Cardiac septum (tissue), 1 donor: ENCODE data around the gene LYRM4. TPM values are rescaled to one million over a fixed set of nuclear protein-coding genes. Genes with fewer than 3 reads are reported as not detected.

Source experiments
- DNase-seq: peaks from one replicate; pipeline ENCODE4 v3.0.0-alpha.2; 2020; ENCODE audit warnings: low spot score
- intact Hi-C: fragments of 100-400 bp; cut with DNase I; formaldehyde crosslinking; loops from one replicate; pipeline ENCODE4 v1.14.0; 2022
- total RNA-seq: library from RNA; stranded (reverse); fragmentation: NEBNext Ultra II Directional; extraction: Animal tissue kit (Norgen Biotek cat#: 25700); gene quantifications from one replicate; pipeline ENCODE4 v1.2.1, GENCODE V29; 2021
- donor health status: DM: no; HTN: no; CAD: no.

LYRM4 gene
- total RNA-seq, 1 donor from 2014 or later: 21.1 TPM

DNA sequence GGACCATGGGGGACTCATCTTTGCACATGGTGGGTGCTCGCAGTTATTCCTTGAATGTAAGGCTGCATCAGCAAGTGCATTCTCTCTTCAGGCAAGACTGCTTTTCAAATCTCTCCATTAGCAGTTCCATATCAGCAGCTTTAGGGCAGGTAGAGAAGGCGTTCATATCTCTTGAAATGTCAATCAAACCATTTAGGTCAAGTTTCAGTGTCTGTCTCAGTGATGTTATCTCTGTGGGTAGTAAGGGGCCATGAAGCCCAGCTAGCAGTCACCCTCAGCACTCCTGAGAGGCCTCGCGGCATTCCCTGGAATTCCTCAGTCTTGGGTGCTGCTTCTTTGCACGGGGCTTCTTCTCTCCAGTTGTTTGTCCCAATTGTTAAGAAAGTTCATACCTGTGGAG is 24.8 kb upstream of the LYRM4 start:
- no peak for DNase-seq
- intact Hi-C loops: no loop called here

DNA sequence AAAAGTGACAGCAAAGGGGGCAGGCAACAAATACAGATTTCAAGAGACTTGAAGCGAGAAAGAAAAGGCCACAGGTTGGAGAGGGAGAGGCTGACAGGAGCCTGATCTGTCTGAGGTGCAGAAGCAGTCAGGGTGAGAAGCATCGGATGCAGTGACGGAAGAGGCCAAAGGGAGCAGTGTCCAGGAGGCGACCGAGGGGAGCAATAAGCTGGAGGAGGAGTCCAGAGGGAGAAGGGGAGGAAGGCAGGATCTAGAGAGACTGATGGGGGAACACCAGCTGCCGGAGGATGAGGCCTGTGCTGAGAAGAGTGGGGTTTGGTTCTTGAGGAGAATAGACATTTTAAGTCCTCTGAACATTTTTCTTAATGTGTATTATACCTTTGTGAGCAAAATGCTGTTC is 24.3 kb upstream of the LYRM4 start:
- intact Hi-C loops: no loop called here
- no peak for DNase-seq

DNA sequence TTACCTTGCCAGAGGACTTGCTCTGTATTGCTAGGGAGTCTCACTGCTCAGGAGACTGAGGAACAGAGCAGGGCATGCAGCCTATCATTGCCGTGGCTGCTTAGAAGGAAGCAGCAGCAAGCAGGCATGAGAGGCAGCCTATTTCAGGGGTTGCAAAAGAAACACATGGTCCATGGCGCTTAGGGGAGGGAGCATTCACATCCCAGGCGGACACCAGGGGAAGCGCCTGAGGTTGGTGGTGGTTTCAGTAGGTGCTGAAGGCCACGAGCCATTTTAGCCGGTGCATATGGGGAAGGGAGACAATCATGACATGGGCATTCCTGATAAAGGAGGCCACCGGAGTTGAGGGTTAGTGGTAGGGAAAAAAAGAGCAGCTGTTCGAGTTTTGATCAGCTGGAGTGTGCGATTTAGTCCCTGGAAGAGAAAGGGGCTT is 21.5 kb upstream of the LYRM4 start:
- intact Hi-C loops: no loop called here

DNA sequence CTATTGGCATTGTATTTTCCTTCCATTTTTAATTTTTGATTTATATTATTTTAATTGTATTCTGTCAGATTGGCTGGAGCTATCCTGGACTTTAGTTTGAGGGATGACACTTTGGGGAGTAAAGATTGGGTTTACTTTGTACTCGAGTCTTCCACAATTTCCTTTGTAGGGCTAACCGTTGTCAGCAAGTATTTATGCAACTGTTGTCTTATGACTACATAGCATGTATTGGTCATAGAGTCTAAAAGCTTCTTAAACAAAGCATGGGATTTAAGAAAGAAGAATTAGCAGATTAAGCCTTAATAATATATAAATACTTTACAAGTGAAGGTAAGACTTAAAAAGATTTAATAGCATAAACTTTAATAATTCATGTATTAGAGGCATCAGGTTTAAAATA is 20.2 kb upstream of the LYRM4 start:
- intact Hi-C loops: no loop called here

More for the DNA sequence above, 21.5 kb upstream of the LYRM4 start:
- no peak for DNase-seq

DNA sequence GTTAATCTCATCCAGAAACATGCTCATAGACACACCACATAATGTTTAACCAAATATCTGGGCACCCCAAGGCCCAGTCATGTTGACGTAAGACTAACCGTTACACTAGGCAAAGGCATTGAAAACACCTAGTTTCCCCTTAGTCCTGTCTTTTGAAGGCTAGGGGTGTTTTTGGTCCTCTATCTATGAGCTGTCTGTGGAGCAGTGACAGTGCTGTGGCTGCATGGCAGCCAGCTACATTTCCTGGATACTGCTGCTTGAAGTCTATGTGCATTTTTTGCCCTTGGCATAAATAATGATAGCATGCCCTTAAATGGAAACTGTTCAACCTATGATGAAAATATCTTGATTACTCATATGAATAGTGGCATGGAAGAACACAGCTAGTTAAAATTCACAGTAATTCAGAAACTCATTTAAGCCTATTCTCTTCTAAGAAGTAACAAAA is 19.2 kb upstream of the LYRM4 start:
- intact Hi-C loops: no loop called here
- DNase-seq: no peak

More for the DNA sequence above, 20.2 kb upstream of the LYRM4 start:
- DNase-seq: no peak

DNA sequence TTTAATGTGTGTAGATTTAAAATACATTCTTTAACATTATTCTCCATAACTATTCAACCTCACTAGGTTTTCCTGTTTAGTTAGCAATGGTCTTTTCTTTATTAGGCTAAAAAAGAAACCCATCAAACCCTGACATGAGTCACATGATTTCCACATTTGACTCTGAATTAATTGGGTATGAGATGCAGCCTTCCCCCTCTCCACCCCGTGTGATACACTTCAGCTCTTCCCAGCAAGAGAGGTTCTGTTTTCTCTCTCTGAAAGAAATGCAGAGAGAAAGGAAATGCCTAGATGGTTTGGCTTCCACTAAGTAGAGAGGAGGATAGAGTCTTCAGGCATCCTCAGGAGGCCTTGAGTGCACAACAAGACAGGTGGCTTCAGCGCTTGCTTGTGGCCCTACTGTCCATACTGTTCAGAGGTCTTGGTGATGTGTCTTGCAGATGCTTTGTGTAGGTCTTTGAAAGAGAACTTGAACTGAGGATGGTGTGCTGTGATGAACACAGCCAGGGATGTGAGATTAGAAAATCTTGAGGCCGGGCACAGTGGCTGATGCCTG is 17.9 kb upstream of the LYRM4 start:
- no peak for DNase-seq
- intact Hi-C loops: no loop called here

DNA sequence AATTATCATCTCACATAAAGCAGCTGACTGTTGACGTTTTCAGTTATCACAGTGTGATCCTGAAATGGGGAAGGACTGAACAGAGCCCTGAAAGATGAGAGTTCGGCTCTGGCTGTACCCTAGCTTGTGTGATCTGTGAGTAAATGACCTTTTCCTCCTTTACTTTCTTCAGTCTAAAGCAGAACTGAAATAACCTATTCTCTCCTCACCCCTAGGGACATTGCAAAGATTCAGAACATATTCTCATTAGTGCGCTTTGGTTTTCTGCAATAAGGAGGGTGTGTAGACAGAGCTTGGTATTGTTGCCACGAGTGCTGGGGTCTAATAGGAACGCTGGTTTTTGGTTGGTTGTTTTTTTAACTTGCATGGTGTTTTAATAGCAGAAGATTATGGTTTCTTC is 17.3 kb upstream of the LYRM4 start:
- intact Hi-C loops: no loop called here
- no peak for DNase-seq

DNA sequence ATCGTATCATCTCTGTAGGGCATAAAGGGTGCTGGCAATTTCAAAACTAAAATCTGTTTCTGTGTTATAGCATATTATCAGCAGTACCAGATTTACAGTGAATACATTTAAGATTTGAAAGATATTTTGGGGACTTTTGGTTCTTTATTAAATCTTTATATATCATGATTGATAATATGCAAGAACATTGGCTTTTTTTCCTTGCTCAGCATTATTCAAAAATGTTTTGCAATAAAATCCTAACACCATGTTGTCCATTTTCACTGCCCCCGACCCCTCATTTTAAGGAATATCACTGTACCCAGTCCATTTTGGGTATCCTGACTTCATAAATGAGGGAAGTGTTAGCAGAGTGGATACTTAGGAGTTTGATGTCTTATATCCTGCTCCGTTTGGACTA is 16.8 kb upstream of the LYRM4 start:
- no peak for DNase-seq
- intact Hi-C loops: no loop called here

DNA sequence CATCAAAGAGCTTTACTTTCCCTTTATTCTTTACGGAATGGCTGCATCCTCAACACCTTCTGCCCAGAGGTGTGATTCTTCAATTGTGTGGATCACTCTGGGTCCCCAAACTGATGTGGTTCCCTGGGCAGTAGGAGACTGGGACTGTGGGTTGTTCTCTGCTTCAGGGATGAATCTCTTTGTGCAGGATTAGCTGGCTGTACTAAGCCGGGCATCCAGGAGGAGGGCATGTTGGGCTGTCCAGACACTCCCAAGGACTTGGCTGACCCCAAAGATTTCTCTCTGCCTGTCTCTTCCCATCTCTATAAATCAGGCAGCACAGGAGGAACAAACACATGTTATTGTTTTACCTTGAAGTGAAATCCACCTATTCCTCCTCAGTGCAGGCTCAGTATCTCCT is 15.8 kb upstream of the LYRM4 start:
- no peak for DNase-seq
- intact Hi-C loops: no loop called here

DNA sequence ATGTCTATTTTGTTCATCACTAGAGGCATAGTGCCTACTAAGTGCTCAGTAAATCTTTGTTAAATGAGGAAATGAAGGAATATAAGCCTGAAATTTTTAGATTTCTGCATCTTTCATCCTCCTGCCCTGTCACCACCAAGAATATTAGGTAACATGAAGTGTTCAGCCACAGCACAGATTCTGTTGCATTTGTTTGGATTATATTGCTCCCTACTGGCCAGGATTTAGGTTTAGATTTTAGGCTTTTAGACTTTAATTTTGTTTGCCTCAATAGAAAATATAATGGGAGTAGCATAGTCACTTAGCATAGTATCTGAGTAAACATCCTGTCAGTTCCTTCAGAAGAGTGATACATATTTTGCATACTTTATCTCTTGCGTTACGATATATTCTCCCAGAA is 14.7 kb upstream of the LYRM4 start:
- DNase-seq: no peak
- intact Hi-C loops: no loop called here

DNA sequence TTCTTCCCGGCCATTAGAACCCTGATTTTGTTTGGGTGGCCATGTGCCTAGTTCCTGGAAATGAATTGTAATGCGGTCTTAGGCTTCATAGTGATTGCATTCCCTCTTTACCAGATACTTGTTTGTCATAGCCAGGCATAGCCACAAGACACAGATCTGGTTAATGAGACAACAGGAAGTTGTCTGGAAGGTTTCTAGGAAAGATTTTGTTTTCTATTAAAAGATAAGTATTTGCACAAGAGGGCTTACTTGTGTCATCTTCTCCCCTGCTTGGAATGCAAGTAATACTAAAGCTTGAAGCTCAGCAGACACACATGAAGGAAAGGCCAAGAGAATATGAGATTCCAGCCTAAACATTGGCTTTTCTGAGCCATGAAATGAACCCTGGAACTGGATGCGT is 13.5 kb upstream of the LYRM4 start:
- no peak for DNase-seq
- intact Hi-C loops: no loop called here

DNA sequence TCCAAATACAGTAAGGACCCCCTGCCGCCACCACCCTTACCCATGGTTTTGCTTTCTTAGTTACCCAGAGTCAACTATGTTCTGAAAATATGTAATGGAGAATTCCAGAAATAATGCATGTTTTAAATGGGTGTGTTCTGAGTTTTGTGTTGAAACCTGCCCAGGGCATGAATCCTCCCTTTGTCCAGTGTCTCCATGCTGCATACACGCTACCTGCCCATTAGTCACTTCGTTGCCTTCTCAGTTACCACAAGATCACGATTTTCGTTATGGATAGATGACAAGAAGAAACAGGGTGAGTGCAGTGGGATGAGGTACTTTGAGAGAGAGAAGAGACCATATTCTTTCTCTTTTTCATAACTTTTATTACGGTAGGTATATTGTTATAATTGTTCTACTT is 11.2 kb upstream of the LYRM4 start:
- no peak for DNase-seq
- intact Hi-C loops: no loop called here

DNA sequence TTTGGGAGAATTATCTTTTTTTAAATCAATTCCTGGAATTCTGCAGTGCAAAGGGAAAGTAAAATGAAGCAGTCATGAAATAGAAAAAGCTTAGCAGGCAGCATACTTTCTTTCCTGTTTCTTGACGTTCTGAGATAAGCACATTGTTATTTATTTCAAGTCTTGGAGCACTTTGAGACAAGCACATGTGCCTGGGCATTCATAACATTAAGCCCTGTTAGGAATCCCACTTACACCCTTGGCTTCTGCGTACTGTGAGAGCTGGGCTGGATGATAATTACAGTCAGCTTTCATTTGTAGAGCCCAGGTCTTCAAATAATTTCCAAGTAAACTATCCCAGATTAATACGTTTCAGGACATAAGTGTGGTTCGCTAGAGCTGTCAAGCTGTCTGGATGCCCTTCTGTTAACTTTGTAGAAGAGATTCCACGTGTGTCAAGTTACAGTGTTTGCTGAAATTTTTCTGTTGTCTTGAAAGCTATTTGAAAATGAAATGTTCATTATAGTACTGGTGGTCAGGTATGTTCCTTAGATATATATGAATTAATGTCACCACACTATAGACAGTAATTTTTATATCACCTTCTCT is 9.4 kb upstream of the LYRM4 start:
- no peak for DNase-seq
- intact Hi-C loops: no loop called here

DNA sequence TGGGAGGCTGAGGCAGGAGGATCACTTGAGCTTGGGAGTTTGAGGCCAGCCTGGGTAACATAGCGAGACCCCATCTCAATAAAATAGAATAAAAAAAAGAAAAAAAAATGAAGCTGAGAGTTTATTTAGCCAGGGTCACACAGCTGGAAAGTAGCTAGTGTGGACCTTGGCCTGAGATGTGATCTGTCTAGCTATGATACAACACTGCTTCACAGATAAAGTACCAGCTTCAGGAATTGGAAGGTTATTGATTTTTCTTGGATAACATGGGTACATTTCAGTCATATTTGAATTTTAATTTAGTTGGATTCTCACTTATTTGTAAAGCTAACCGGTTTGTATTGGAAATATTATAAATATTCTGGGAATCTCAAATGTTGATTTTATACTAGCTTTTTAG is 5.7 kb upstream of the LYRM4 start:
- intact Hi-C loops: no loop called here
- no peak for DNase-seq

DNA sequence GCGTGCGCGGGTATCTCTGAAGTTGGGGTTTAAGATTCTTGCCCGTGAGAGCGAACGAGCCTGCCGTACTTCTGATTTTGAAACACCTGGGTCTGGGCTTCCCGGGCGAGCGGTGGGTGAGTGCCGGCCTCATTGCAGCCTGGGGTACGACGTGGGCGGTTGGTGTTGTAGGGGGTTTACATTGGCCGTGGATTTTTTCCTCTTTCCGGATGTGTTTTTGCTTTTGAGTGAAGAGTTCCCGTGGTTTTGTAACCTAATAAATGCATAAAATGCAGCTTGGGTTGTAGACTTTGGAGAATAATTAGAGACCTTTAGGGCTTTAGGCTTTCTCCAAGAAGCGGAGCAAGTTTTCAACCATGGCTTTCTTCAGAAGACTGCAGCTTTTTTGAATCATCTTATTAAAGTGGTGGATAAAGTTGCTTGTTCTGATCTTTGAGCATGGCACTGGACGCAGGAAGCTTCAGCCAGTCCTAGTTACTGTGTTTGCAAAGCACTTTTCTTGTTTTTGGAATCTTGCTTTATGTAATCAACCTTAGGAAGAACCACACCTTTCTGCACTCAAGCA is 877 bp upstream of the LYRM4 start:
- intact Hi-C loops: loop anchor here (2.0 kb wide), 1 partner anchor 47 kb away; no protein-coding TSS in a partner anchor

DNA sequence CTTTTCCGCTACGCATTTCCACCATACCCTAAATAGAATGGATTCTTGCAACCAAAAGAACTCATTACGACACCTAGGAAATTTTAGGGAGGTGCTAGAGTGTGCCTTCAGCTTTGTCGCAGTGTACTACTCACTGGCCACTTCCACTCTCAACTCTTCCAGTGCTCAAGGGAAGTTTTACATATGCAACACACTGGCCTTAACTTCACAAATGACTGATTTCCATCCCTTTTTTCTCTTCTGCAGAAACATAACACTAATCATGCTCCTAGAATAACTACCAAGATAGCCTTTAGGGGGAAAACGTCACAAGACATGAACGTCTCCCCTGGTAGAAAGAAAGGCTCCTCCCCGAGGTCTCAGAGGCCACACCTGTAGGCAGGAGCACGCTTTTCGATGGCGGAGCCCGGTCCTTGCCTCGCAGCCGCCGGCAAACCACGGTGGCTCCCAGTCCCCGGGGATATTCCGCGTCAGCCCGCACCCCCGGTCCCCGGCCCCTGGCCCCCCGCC is 584 bp downstream of the LYRM4 start:
- DNase-seq: no peak
- intact Hi-C loops: loop anchor here (2.0 kb wide), 1 partner anchor 45 kb away; no protein-coding TSS in a partner anchor

More for the DNA sequence above, 877 bp upstream of the LYRM4 start:
- no peak for DNase-seq

DNA sequence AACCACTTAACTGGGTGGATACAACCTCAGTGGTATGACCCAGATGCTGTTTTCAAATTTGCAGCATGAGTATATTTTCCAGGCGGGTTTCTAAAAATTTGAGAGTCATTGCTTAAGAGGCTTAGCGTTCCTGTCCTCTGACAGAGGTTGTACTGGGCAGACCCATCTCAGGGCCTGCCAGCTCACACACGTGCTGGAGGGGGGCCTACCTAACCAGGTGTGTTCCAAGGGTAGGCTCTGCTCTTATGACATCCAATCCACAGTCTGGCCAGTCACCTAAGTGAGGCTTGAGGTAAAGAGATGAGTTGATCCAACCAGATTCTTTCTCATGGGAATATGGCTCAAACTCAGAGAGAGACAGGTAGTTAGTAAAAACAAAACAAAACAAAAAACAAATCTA is 1.3 kb downstream of the LYRM4 start:
- intact Hi-C loops: no loop called here
- DNase-seq: no peak

DNA sequence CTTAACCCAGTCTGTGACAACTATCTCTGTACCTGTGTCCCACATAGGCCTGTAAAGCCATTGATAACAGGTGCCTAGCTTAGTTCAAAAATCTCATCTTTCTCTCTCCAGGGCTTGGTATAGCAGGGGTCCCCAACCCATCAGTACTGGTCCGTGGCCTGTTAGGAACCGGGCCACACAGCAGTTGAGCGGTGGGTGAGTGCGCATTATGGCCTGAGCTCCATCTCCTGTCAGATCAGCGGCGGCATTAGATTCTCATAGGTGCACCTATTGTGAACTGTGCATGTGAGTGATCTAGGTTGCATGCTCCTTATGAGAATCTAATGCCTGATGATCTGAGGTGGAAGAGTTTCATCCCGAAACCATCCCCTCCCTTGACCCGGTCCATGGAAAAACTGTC is 3.4 kb downstream of the LYRM4 start:
- no peak for DNase-seq
- intact Hi-C loops: no loop called here

DNA sequence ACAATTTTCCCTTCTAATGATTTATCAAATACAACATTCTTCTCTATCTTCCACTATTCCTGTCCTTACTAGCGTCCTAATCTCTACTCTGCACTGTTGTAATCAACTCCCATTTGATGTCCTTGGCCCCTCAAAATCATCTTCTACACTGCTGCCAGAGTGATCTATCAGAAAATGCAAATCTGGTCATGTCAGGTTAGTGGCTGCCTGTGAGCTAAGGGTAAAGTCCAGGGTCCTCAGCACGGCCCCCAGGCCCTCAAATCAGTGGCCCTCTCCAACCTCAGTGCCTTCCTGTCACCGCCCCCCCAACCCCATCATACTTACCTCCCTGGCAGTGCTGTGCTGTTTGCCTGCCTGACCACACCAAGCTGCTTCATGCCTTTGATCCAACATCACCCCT is 3.8 kb downstream of the LYRM4 start:
- intact Hi-C loops: no loop called here
- DNase-seq: no peak

DNA sequence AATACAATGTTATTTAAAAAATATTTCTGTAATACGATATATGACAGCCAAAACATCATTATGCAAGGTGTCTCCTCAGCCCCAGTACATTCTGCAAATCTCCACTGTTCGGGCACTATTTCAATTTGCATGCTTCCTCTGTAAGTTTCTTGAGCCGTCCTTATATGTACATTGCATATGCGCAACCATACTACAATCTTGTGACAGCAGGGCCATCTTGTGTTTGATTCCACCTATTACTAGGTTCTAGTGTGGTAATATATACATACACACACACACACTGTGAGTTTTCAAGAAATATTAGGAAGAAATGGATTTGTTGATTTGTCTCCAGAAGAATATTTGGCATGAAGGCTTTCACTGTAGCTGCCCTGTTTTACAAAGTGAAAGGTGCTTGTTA is 9.8 kb downstream of the LYRM4 start:
- intact Hi-C loops: no loop called here
- DNase-seq: no peak

DNA sequence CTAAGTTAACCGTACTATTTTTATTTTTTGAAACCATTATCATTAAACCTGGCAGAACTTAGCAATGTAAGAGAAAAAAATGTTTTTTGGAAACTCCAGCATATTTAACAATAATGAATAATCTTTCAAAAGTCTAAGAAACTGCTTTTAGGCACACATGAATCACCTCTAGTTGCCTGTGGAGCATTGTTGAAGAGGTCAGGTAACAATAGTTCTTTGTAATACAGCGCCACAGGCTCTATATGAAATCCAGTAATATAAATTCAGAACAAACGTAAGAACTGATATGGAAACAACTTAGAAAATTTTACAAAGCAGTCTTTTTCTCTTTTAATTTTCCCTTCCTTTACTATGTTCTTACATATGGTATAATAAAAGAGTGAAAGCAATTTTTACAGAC is 10.3 kb downstream of the LYRM4 start:
- DNase-seq: no peak
- intact Hi-C loops: no loop called here
